ENCODE results near the gene C1orf35. TPM values are rescaled to one million over a fixed set of nuclear protein-coding genes. Genes with fewer than 3 reads are reported as not detected.
A peak's percentile ranks its signal among the peaks of the same experiment; 100 is the strongest.

The C1orf35 gene
- total RNA-seq, 6 experiments from 2014 or later: 3.4 to 6.3 (median 5.2) TPM

DNA sequence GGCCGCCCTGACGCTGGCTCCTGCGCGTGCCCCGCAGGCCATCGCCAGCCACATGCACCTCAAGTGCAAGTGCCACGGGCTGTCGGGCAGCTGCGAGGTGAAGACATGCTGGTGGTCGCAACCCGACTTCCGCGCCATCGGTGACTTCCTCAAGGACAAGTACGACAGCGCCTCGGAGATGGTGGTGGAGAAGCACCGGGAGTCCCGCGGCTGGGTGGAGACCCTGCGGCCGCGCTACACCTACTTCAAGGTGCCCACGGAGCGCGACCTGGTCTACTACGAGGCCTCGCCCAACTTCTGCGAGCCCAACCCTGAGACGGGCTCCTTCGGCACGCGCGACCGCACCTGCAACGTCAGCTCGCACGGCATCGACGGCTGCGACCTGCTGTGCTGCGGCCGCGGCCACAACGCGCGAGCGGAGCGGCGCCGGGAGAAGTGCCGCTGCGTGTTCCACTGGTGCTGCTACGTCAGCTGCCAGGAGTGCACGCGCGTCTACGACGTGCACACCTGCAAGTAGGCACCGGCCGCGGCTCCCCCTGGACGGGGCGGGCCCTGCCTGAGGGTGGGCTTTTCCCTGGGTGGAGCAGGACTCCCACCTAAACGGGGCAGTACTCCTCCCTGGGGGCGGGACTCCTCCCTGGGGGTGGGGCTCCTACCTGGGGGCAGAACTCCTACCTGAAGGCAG is 44.0 kb downstream of the C1orf35 start:
- ATAC-seq (no peak), DNase-seq (peak in 1 of 3 donors; percentile 53)
- WGBS (ENCODE audit: insufficient coverage, low coverage, low lambda C conversion rate, missing lambda C conversion rate): 10% methylated on average over 2 of the region's 66 CpGs
- Histone ChIP-seq H3K4me3 (no peak overlapping the region), H3K9me3 (no peaks in the 10 kb centered on the region), H3K36me3 (no peaks in the 10 kb centered on the region), H3K27me3 (peaks cover 0 to 25% of the 10 kb centered on the region in 2 donors), H3K27ac (no peak overlapping the region), H3K4me1 (no peaks in the 10 kb centered on the region)
- intact Hi-C loops (cut with DNase I): no loop called here
- no peak for TF ChIP-seq POLR2A (IDR thresholded peaks at IDR 0.05)
- TF ChIP-seq, protein P1, sequence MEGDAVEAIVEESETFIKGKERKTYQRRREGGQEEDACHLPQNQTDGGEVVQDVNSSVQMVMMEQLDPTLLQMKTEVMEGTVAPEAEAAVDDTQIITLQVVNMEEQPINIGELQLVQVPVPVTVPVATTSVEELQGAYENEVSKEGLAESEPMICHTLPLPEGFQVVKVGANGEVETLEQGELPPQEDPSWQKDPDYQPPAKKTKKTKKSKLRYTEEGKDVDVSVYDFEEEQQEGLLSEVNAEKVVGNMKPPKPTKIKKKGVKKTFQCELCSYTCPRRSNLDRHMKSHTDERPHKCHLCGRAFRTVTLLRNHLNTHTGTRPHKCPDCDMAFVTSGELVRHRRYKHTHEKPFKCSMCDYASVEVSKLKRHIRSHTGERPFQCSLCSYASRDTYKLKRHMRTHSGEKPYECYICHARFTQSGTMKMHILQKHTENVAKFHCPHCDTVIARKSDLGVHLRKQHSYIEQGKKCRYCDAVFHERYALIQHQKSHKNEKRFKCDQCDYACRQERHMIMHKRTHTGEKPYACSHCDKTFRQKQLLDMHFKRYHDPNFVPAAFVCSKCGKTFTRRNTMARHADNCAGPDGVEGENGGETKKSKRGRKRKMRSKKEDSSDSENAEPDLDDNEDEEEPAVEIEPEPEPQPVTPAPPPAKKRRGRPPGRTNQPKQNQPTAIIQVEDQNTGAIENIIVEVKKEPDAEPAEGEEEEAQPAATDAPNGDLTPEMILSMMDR (IDR thresholded peaks at IDR 0.05): no peak

DNA sequence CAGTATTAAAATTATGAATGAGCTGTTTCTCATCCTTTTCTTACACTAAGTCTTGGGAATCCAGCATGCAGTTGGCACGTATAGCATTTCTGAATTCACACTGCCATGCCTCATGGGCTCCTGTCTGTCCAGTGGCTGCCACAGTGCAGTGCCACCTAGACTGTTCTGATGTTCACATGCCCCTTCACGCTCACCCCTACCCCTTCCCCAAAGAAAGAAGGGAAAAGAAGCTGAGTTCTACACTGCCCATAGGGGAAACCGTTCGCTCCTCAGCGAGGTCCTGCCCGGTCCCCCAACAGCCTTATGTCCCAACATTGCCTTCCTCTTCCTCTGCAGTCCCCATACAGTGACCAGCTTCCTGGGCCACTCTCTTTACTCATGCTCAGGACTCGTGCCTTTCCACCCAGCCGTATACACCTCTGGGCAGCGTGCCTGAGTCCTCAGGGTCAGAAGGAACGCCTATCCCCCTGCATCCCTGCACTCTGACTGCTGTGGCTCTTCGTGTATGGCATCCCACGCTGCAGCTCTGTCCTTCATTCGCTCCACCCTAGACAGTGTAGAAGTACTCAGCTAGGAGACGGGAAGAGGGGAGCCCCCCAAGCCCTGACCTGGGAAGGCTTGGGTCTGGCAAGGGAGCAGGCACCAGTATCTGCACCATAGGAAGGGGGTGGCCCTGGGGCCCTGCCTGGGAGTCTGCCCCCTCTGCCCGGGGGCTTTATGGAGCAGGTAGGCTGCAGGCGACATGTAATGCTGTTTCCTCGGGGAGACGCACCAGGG is 44.8 kb downstream of the C1orf35 start:
- no peaks in the 10 kb centered on the region for H3K36me3 ChIP-seq
- DNase-seq (peak in 1 of 3 donors; percentile 34), ATAC-seq (no peak)
- no peaks in the 10 kb centered on the region for H3K9me3 ChIP-seq
- H3K27ac ChIP-seq: no peak overlapping the region
- TF ChIP-seq, protein P1 (IDR thresholded peaks at IDR 0.05): no peak
- no peak for TF ChIP-seq POLR2A (IDR thresholded peaks at IDR 0.05)
- H3K4me3 ChIP-seq: no peak overlapping the region
- H3K4me1 ChIP-seq: no peaks in the 10 kb centered on the region
- intact Hi-C loops (cut with DNase I): no loop called here
- 59% methylated on average over 13 of the region's 18 CpGs for WGBS (ENCODE audit: insufficient coverage, low coverage, low lambda C conversion rate, missing lambda C conversion rate)
- H3K27me3 ChIP-seq: peaks cover 0 to 25% of the 10 kb centered on the region in 2 donors

Small RNA genes lying within 50 kb of the gene (microRNA-seq; reads per million reads assigned to microRNA genes)
- 1.3 to 1.4 reads per million in 2 donors for gene MIR3620

Small RNA genes lying within 50 kb of the gene (small RNA-seq; reads per million reads assigned to genes)
- 0 reads per million in 2 experiments for gene AL359510.1

Other genes starting within 250 kb of the C1orf35 start
- under 1 TPM in 5 of 6 experiments, not detected in 1; 0.09 to 0.19 (median 0.10) TPM for gene WNT9A, start 155.4 kb downstream of the C1orf35 start, total RNA-seq
- not detected for gene WNT3A, start 96.3 kb downstream of the C1orf35 start, total RNA-seq
- gene ARF1, start 20.6 kb downstream of the C1orf35 start, total RNA-seq: 100 to 1,000 TPM; 143 to 261 (median 193) TPM
- gene MRPL55, start 6.0 kb upstream of the C1orf35 start, total RNA-seq: 10 to 100 TPM; 24.2 to 75.9 (median 38.0) TPM
- 100 to 1,000 TPM in 4 of 6 experiments, 10 to 100 TPM in 2; 78.0 to 235 (median 108) TPM for gene GUK1, start 37.0 kb upstream of the C1orf35 start, total RNA-seq
- gene GJC2, start 46.6 kb upstream of the C1orf35 start, total RNA-seq: under 1 TPM in 5 of 6 experiments, not detected in 1; 0.12 to 0.44 (median 0.16) TPM
- 1 to 10 TPM; 5.1 to 8.0 (median 6.1) TPM for gene IBA57, start 62.5 kb upstream of the C1orf35 start, total RNA-seq
- gene OBSCN, start 104.7 kb upstream of the C1orf35 start, total RNA-seq: 1 to 10 TPM in 5 of 6 experiments, under 1 TPM in 1; 0.43 to 3.5 (median 2.0) TPM